Spleen (tissue), 7 donors: ENCODE results near the gene CHRNA9.
"Not testable (repeated sequence)": the region's sequence is repeated elsewhere in the genome, so short reads cannot be mapped to it uniquely, and the experiment has no call there.

ENCODE experiments used
- POLR2AphosphoS5 ChIP-seq, 3 donors: sonication (generic); formaldehyde crosslinking; IDR thresholded peaks; one replicate each; pipeline ENCODE4 v1.5.1; 2017; ENCODE audit warnings: antibody characterized with exemption in 3 of 3
- TF ChIP-seq, protein P1 (sequence below), 11 experiments: fragments of 200-600 bp in 7 of 11; fragments of 450-650 bp in 4 of 11; sonication (generic) in 4 of 11; IDR thresholded peaks in 8 of 11; conservative IDR thresholded peaks in 3 of 11; 1 replicate in 7 of 11; 2 replicates in 4 of 11; pipeline versions ENCODE4 v1.4.0 to v1.8.0; 2016 to 2021; ENCODE audit warnings: antibody characterized with exemption in 11 of 11, inconsistent platforms in 4 of 11, mild to moderate bottlenecking in 1 of 11
- donor health status: DM: no; HTN: no; CAD: no; lungs with moderate emphysema.
- donor health status: DM: no; HTN: no; CAD: no.
- donor health status: DM: no; HTN: no; CAD: no.

DNA sequence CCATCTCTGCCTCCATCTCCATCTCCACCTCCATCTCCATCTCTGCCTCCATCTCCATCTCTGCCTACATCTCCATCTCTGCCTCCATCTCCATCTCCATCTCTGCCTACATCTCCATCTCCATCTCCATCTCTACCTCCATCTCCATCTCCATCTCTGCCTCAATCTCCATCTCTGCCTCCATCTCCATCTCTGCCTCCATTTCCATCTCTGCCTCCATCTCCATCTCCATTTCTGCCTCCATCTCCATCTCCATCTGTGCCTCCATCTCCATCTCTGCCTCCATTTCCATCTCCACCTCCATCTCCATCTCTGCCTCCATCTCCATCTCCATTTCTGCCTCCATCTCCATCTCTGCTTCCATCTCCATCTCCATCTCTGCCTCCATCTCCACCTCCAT, 40.1 kb upstream of the CHRNA9 start:
- TF ChIP-seq, protein P1, sequence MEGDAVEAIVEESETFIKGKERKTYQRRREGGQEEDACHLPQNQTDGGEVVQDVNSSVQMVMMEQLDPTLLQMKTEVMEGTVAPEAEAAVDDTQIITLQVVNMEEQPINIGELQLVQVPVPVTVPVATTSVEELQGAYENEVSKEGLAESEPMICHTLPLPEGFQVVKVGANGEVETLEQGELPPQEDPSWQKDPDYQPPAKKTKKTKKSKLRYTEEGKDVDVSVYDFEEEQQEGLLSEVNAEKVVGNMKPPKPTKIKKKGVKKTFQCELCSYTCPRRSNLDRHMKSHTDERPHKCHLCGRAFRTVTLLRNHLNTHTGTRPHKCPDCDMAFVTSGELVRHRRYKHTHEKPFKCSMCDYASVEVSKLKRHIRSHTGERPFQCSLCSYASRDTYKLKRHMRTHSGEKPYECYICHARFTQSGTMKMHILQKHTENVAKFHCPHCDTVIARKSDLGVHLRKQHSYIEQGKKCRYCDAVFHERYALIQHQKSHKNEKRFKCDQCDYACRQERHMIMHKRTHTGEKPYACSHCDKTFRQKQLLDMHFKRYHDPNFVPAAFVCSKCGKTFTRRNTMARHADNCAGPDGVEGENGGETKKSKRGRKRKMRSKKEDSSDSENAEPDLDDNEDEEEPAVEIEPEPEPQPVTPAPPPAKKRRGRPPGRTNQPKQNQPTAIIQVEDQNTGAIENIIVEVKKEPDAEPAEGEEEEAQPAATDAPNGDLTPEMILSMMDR (IDR thresholded peaks at IDR 0.05 in 8 of 11, conservative IDR thresholded peaks at IDR 0.05 in 3 of 11): not testable (repeated sequence)
- TF ChIP-seq POLR2AphosphoS5 (IDR thresholded peaks at IDR 0.05): not testable (repeated sequence)
